Esophagus mucosa (tissue), 1 donor: Measurements from ENCODE around the gene FSTL4. TPM values are rescaled to one million over a fixed set of nuclear protein-coding genes. Genes with fewer than 3 reads are reported as not detected.

Experiments used
- ATAC-seq: fragments of 200-7000 bp; cut with Tn5 transposase; one replicate; pipeline ENCODE4 v1.9.1; 2020
- total RNA-seq: library from RNA; stranded (reverse); gene quantifications from one replicate; pipeline ENCODE4 v1.2.4, GENCODE V29; 2023
- donor health status: DM: yes; HTN: yes; CAD: no.

FSTL4 gene
- total RNA-seq, 1 donor from 2014 or later, result 2.8 TPM

GRCh38 chr5:133384120-133384855, 228.1 kb downstream of the FSTL4 start:
- ATAC-seq, result peak; percentile 80

- no peak for ATAC-seq
Measured at GRCh38 chr5:133383580-133383939, 228.8 kb downstream of the FSTL4 start.

GRCh38 chr5:133382661-133383579, 229.4 kb downstream of the FSTL4 start:
- ATAC-seq, result no peak

GRCh38 chr5:133381571-133382365, 230.6 kb downstream of the FSTL4 start:
- ATAC-seq, result no peak

GRCh38 chr5:133381041-133381440, 231.3 kb downstream of the FSTL4 start:
- no peak for ATAC-seq

- ATAC-seq, result no peak
Measured at GRCh38 chr5:133377736-133378135, 234.6 kb downstream of the FSTL4 start.

- ATAC-seq, result no peak
Measured at GRCh38 chr5:133376986-133377385, 235.4 kb downstream of the FSTL4 start.

- ATAC-seq, result peak; percentile 89
Measured at GRCh38 chr5:133373121-133373870, 239.0 kb downstream of the FSTL4 start.

GRCh38 chr5:133372293-133372937, 239.9 kb downstream of the FSTL4 start:
- ATAC-seq, result peak; percentile 51

- ATAC-seq, result no peak
Measured at GRCh38 chr5:133371371-133372155, 240.8 kb downstream of the FSTL4 start.

- ATAC-seq, result peak; percentile 9
Measured at GRCh38 chr5:133370904-133371303, 241.4 kb downstream of the FSTL4 start.

- peak; percentile 81 for ATAC-seq
Measured at GRCh38 chr5:133370036-133370831, 242.1 kb downstream of the FSTL4 start.

GRCh38 chr5:133368916-133369783, 243.2 kb downstream of the FSTL4 start:
- no peak for ATAC-seq

- ATAC-seq, result no peak
Measured at GRCh38 chr5:133367984-133368383, 244.4 kb downstream of the FSTL4 start.

- ATAC-seq, result no peak
Measured at GRCh38 chr5:133367071-133367786, 245.1 kb downstream of the FSTL4 start.

- ATAC-seq, result no peak
Measured at GRCh38 chr5:133366438-133366837, 245.9 kb downstream of the FSTL4 start.

GRCh38 chr5:133365738-133366137, 246.6 kb downstream of the FSTL4 start:
- no peak for ATAC-seq
